Neuron (in vitro differentiated cells): ENCODE measurements around the gene HELZ.

ENCODE experiments used
- H2AFZ ChIP-seq: one replicate; pipeline ENCODE4 v1.6.1; 2013; ENCODE audit warnings: low read depth, mild to moderate bottlenecking, inconsistent platforms, low read length, moderate library complexity
- H3K27me3 ChIP-seq: one replicate; pipeline ENCODE4 v1.6.1; 2013; ENCODE audit warnings: low read length; ENCODE audit not compliant: insufficient read depth
- H3K36me3 ChIP-seq: one replicate; pipeline ENCODE4 v1.6.1; 2013; ENCODE audit warnings: low read length; ENCODE audit not compliant: insufficient read depth
- H3K4me1 ChIP-seq: one replicate; pipeline ENCODE4 v1.6.1; 2013; ENCODE audit warnings: low read length; ENCODE audit not compliant: insufficient read depth
- H3K4me3 ChIP-seq: 2 replicates; pipeline ENCODE4 v1.5.1; 2013; ENCODE audit warnings: mild to moderate bottlenecking, low read length, moderate library complexity
- H3K9me3 ChIP-seq: one replicate; pipeline ENCODE4 v1.6.1; 2013; ENCODE audit warnings: low read length

Gene HELZ

GRCh38 chr17:67079491-67079890 lies 165.5 kb downstream of the HELZ start:
- H2AFZ ChIP-seq, result no peak overlapping the region
- H3K27me3 ChIP-seq, result no peaks in the 10 kb centered on the region
- H3K36me3 ChIP-seq, result peaks cover 23% of the 10 kb centered on the region
- no peaks in the 10 kb centered on the region for H3K9me3 ChIP-seq
- no peaks in the 10 kb centered on the region for H3K4me1 ChIP-seq
- no peak overlapping the region for H3K4me3 ChIP-seq

GRCh38 chr17:67078292-67078691 lies 166.7 kb downstream of the HELZ start:
- no peaks in the 10 kb centered on the region for H3K27me3 ChIP-seq
- H3K4me1 ChIP-seq, result no peaks in the 10 kb centered on the region
- H3K36me3 ChIP-seq, result peaks cover 23% of the 10 kb centered on the region
- no peaks in the 10 kb centered on the region for H3K9me3 ChIP-seq
- H3K4me3 ChIP-seq, result no peak overlapping the region
- H2AFZ ChIP-seq, result no peak overlapping the region

- Histone ChIP-seq H2AFZ (no peak overlapping the region), H3K36me3 (peaks cover 17% of the 10 kb centered on the region), H3K27me3 (no peaks in the 10 kb centered on the region), H3K4me3 (no peak overlapping the region), H3K4me1 (no peaks in the 10 kb centered on the region), H3K9me3 (peaks cover 3% of the 10 kb centered on the region)
Measured at GRCh38 chr17:67076290-67076689, 168.7 kb downstream of the HELZ start.

GRCh38 chr17:67074781-67075180 lies 170.2 kb downstream of the HELZ start:
- no peaks in the 10 kb centered on the region for H3K4me1 ChIP-seq
- no peak overlapping the region for H2AFZ ChIP-seq
- H3K36me3 ChIP-seq, result peaks cover 17% of the 10 kb centered on the region
- H3K27me3 ChIP-seq, result no peaks in the 10 kb centered on the region
- no peak overlapping the region for H3K4me3 ChIP-seq
- peaks cover 3% of the 10 kb centered on the region for H3K9me3 ChIP-seq

GRCh38 chr17:67072885-67073284 lies 172.1 kb downstream of the HELZ start:
- H3K27me3 ChIP-seq, result no peaks in the 10 kb centered on the region
- H3K4me3 ChIP-seq, result no peak overlapping the region
- H3K4me1 ChIP-seq, result no peaks in the 10 kb centered on the region

GRCh38 chr17:67071595-67071994 lies 173.4 kb downstream of the HELZ start:
- Histone ChIP-seq H3K27me3 (no peaks in the 10 kb centered on the region), H3K4me1 (no peaks in the 10 kb centered on the region), H3K4me3 (no peak overlapping the region), H2AFZ (no peak overlapping the region), H3K36me3 (peaks cover 5% of the 10 kb centered on the region), H3K9me3 (peaks cover 3% of the 10 kb centered on the region)

More at GRCh38 chr17:67072885-67073284, 172.1 kb downstream of the HELZ start:
- peaks cover 11% of the 10 kb centered on the region for H3K36me3 ChIP-seq
- no peak overlapping the region for H2AFZ ChIP-seq
- H3K9me3 ChIP-seq, result peaks cover 3% of the 10 kb centered on the region

- Histone ChIP-seq H3K9me3 (peaks cover 3% of the 10 kb centered on the region), H3K4me1 (no peaks in the 10 kb centered on the region), H2AFZ (no peak overlapping the region), H3K4me3 (no peak overlapping the region), H3K27me3 (no peaks in the 10 kb centered on the region), H3K36me3 (no peaks in the 10 kb centered on the region)
Measured at GRCh38 chr17:67069603-67070136, 175.3 kb downstream of the HELZ start.

GRCh38 chr17:67068999-67069398 lies 176.0 kb downstream of the HELZ start:
- Histone ChIP-seq H3K4me3 (no peak overlapping the region), H2AFZ (no peak overlapping the region), H3K27me3 (no peaks in the 10 kb centered on the region), H3K9me3 (peaks cover 3% of the 10 kb centered on the region), H3K4me1 (no peaks in the 10 kb centered on the region), H3K36me3 (no peaks in the 10 kb centered on the region)

- Histone ChIP-seq H3K9me3 (peaks cover 3% of the 10 kb centered on the region), H3K4me3 (no peak overlapping the region), H3K4me1 (no peaks in the 10 kb centered on the region), H3K27me3 (no peaks in the 10 kb centered on the region), H3K36me3 (no peaks in the 10 kb centered on the region), H2AFZ (no peak overlapping the region)
Measured at GRCh38 chr17:67067571-67068482, 177.2 kb downstream of the HELZ start.

GRCh38 chr17:67066717-67067116 lies 178.3 kb downstream of the HELZ start:
- Histone ChIP-seq H3K4me3 (no peak overlapping the region), H3K27me3 (no peaks in the 10 kb centered on the region), H2AFZ (no peak overlapping the region), H3K4me1 (no peaks in the 10 kb centered on the region), H3K36me3 (no peaks in the 10 kb centered on the region), H3K9me3 (no peaks in the 10 kb centered on the region)

- H3K4me1 ChIP-seq, result no peaks in the 10 kb centered on the region
- H3K9me3 ChIP-seq, result peaks cover 4% of the 10 kb centered on the region
- no peak overlapping the region for H3K4me3 ChIP-seq
- no peak overlapping the region for H2AFZ ChIP-seq
- no peaks in the 10 kb centered on the region for H3K27me3 ChIP-seq
- no peaks in the 10 kb centered on the region for H3K36me3 ChIP-seq
Measured at GRCh38 chr17:67063141-67063540, 181.9 kb downstream of the HELZ start.

GRCh38 chr17:67059372-67059771 lies 185.6 kb downstream of the HELZ start:
- no peak overlapping the region for H2AFZ ChIP-seq
- peaks cover 4% of the 10 kb centered on the region for H3K9me3 ChIP-seq
- H3K36me3 ChIP-seq, result no peaks in the 10 kb centered on the region
- H3K4me3 ChIP-seq, result no peak overlapping the region
- H3K4me1 ChIP-seq, result no peaks in the 10 kb centered on the region
- H3K27me3 ChIP-seq, result no peaks in the 10 kb centered on the region

- H3K36me3 ChIP-seq, result no peaks in the 10 kb centered on the region
- H3K4me3 ChIP-seq, result no peak overlapping the region
- H3K27me3 ChIP-seq, result no peaks in the 10 kb centered on the region
- peaks cover 4% of the 10 kb centered on the region for H3K9me3 ChIP-seq
- no peak overlapping the region for H2AFZ ChIP-seq
- H3K4me1 ChIP-seq, result no peaks in the 10 kb centered on the region
Measured at GRCh38 chr17:67058036-67058435, 187.0 kb downstream of the HELZ start.
